Measurements from ENCODE around the gene EVPL.

DNA sequence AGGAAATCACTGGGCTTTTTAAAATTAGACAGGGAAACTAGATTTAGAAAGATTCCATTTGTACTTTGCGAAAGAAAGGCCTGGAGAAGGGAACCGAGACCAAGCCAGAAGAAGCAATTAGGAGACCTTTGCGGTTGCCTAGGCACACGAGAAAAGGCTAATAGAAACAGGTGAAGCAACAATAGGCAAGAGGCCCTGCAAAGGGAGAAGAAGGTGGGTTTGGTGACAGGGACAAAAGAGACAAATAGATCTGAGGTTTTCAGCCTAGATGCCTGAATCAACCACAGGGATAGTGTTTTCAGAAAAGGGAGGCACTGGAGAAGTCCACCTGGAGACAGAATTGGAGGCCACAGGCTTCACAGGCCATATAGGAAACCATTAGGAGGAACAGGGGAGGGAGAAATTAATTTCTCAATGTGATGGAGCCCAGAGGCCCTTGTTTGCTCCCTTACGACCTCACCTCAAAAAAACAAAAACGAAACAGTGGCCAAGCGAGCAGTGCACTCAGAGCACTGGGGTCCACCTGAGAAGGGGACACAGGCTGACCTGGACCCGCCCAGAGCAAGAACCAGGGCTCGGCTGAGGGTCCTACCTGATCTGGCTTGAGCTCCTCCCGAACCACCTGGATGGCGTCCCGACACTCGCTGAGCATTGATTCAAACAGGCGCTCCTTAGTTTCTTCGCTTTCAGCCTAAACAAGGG, 22.9 kb upstream of the EVPL start:
- TF ChIP-seq YY1 (IDR thresholded peaks at IDR 0.05; ENCODE audit: insufficient read depth, insufficient read length) (no peak), ZNF274 (IDR thresholded peaks at IDR 0.05; ENCODE audit: low read depth, low read length) (no peak)
